ENCODE results near the gene METTL17.

DNA sequence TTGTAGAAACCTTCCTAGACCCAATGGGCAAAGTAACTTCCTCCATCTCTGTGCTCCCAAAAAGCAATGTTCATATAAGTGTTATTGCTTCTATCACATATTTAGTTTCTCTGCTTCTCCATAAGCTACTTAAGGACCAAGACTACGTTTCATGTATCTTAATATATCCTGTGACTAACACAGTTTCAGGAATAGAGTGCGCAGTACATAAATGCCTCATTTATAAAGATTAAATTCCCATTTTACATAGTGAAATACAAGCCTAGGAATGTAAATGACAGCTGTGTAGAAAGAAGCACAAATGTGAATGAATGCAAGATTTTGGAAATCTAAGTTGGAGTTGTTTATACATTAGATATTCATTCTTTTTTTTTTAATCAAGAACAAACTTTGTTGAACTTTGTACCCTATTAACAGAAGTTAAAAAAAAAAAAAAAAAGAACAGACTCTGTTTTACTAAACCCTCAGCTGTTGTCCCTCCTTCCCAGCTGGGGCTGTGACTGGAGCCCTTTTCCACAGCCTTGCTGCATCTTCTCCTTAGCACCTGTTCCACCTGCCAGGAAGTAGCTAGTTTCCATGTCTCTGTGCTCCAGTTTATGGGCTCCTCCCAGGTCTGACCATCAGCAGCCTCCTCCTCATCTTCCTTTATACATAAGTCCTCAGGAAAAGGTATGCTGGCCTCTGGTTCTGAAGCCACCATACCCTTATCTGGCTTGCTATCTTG is 7.0 kb upstream of the METTL17 start:
- TF ChIP-seq ELF4 (IDR thresholded peaks at IDR 0.05) (no peak), BHLHE40 (IDR thresholded peaks at IDR 0.05; ENCODE audit: borderline replicate concordance) (no peak)
